PC-9 (cell line): ENCODE measurements around the gene ALDH3A1.

Source experiments
- CTCF ChIP-seq: fragments of 200-600 bp; sonication (generic); conservative IDR thresholded peaks from 2 replicates; pipeline ENCODE4 v1.6.1; 2017; ENCODE audit warnings: mixed run types, antibody characterized with exemption, mild to moderate bottlenecking, moderate library complexity
- EZH2 ChIP-seq: fragments of 200-600 bp; sonication (generic); IDR thresholded peaks from 2 replicates; pipeline ENCODE4 v1.8.0; 2017; ENCODE audit warnings: antibody characterized with exemption, low read depth

GRCh38 chr17:19714542-19715411 is 33.3 kb downstream of the ALDH3A1 start:
- no peak for TF ChIP-seq EZH2
- no peak for TF ChIP-seq CTCF
